Mesenchymal stem cell (in vitro differentiated cells and primary cell): ENCODE data around the gene HTT-AS.
A peak's percentile ranks its signal among the peaks of the same experiment; 100 is the strongest.

Experiments used
- DNase-seq: peaks from one replicate; pipeline ENCODE4 v3.0.0-alpha.2; 2013
- H2AFZ ChIP-seq: one replicate; pipeline ENCODE4 v1.6.1; 2013; ENCODE audit warnings: low read depth, mild to moderate bottlenecking, control low read depth, inconsistent platforms, low read length, moderate library complexity
- H2AK5ac ChIP-seq: 2 replicates; pipeline ENCODE4 v1.6.1; 2013; ENCODE audit warnings: low read length, moderate library complexity, mild to moderate bottlenecking, inconsistent platforms; ENCODE audit not compliant: severe bottlenecking
- H2BK120ac ChIP-seq: one replicate; pipeline ENCODE4 v1.6.1; 2013; ENCODE audit warnings: low read depth, mild to moderate bottlenecking, inconsistent platforms, low read length, moderate library complexity
- H2BK12ac ChIP-seq, 2 experiments: one replicate each; pipeline ENCODE4 v1.6.1; 2013; ENCODE audit warnings: inconsistent platforms in 2 of 2, low read length in 2 of 2, mild to moderate bottlenecking in 2 of 2, moderate library complexity in 2 of 2, control low read depth in 1 of 2
- H2BK15ac ChIP-seq: one replicate; pipeline ENCODE4 v1.6.1; 2013; ENCODE audit warnings: mild to moderate bottlenecking, low read depth, inconsistent platforms; ENCODE audit not compliant: poor library complexity, severe bottlenecking
- H2BK5ac ChIP-seq: 2 replicates; pipeline ENCODE4 v1.6.1; 2013; ENCODE audit warnings: low read depth, mild to moderate bottlenecking, low read length, control low read depth, inconsistent platforms; ENCODE audit not compliant: poor library complexity, severe bottlenecking
- H3K14ac ChIP-seq, 2 experiments: one replicate each; pipeline ENCODE4 v1.6.1; 2013; ENCODE audit warnings: inconsistent platforms in 2 of 2, low read length in 2 of 2, control low read depth in 1 of 2, mild to moderate bottlenecking in 1 of 2, moderate library complexity in 1 of 2
- H3K18ac ChIP-seq, 2 experiments: one replicate each; pipeline ENCODE4 v1.6.1; 2013; ENCODE audit warnings: inconsistent platforms in 2 of 2, low read length in 2 of 2, control low read depth in 1 of 2, low read depth in 1 of 2, mild to moderate bottlenecking in 1 of 2
- H3K23ac ChIP-seq, 2 experiments: one replicate each; pipeline ENCODE4 v1.6.1; 2013; ENCODE audit warnings: inconsistent platforms in 2 of 2, low read length in 2 of 2, mild to moderate bottlenecking in 2 of 2, moderate library complexity in 2 of 2, control low read depth in 1 of 2
- H3K27ac ChIP-seq: 2 replicates; pipeline ENCODE4 v1.5.1; 2013; ENCODE audit warnings: mild to moderate bottlenecking, moderate library complexity, low read length, control low read depth, inconsistent platforms; ENCODE audit not compliant: poor library complexity, severe bottlenecking
- H3K27me3 ChIP-seq, 2 experiments: 2 replicates each; pipeline versions ENCODE4 v1.6.1 to v1.7.0; 2013; ENCODE audit warnings: low read length in 2 of 2, mild to moderate bottlenecking in 2 of 2, moderate library complexity in 2 of 2, control low read depth in 1 of 2, inconsistent platforms in 1 of 2; ENCODE audit not compliant: control insufficient read depth in 1 of 2, insufficient read depth in 1 of 2
- H3K36me3 ChIP-seq, 2 experiments: 2 replicates each; pipeline versions ENCODE4 v1.6.1 to v1.7.0; 2013; ENCODE audit warnings: low read length in 2 of 2, control low read depth in 1 of 2, inconsistent platforms in 1 of 2, low read depth in 1 of 2, mild to moderate bottlenecking in 1 of 2; ENCODE audit not compliant: insufficient read depth in 2 of 2, control insufficient read depth in 1 of 2
- H3K4ac ChIP-seq, 2 experiments: one replicate each; pipeline ENCODE4 v1.6.1; 2013; ENCODE audit warnings: inconsistent platforms in 2 of 2, low read length in 2 of 2, mild to moderate bottlenecking in 2 of 2, moderate library complexity in 2 of 2, control low read depth in 1 of 2, low read depth in 1 of 2
- H3K4me1 ChIP-seq: 2 replicates; pipeline ENCODE4 v1.6.1; 2013; ENCODE audit warnings: low read depth, low read length, control low read depth; ENCODE audit not compliant: control insufficient read depth, insufficient read depth
- H3K4me2 ChIP-seq: 2 replicates; pipeline ENCODE4 v1.6.1; 2013; ENCODE audit warnings: low read length, mild to moderate bottlenecking, inconsistent platforms; ENCODE audit not compliant: poor library complexity, severe bottlenecking
- H3K4me3 ChIP-seq, 2 experiments: 2 replicates each; pipeline versions ENCODE4 v1.5.1 to v1.7.0; 2013; ENCODE audit warnings: low read length in 2 of 2, mild to moderate bottlenecking in 2 of 2, control low read depth in 1 of 2, low read depth in 1 of 2; ENCODE audit not compliant: insufficient read depth in 1 of 2
- H3K79me1 ChIP-seq: replicated peaks from 2 replicates; pipeline ENCODE4 v1.6.1; 2013; ENCODE audit warnings: mild to moderate bottlenecking, control low read depth, low read length, inconsistent platforms; ENCODE audit not compliant: poor library complexity, severe bottlenecking
- H3K9ac ChIP-seq: 2 replicates; pipeline ENCODE4 v1.7.0; 2013; ENCODE audit warnings: mild to moderate bottlenecking, low read length, moderate library complexity
- H3K9me3 ChIP-seq: 2 replicates; pipeline ENCODE4 v1.7.0; 2013; ENCODE audit warnings: mild to moderate bottlenecking, low read length; ENCODE audit not compliant: control insufficient read depth
- H4K8ac ChIP-seq: one replicate; pipeline ENCODE4 v1.6.1; 2013; ENCODE audit warnings: inconsistent platforms, mild to moderate bottlenecking, low read length, moderate library complexity
- H4K91ac ChIP-seq: one replicate; pipeline ENCODE4 v1.6.1; 2013; ENCODE audit warnings: mild to moderate bottlenecking, low read length, inconsistent platforms
- WGBS: methylation state at CpG from one replicate; pipeline ENCODE4 v1.1.7; 2013; ENCODE audit warnings: mixed read lengths; 5-methylcytosine and 5-hydroxymethylcytosine counted together

Gene HTT-AS

DNA sequence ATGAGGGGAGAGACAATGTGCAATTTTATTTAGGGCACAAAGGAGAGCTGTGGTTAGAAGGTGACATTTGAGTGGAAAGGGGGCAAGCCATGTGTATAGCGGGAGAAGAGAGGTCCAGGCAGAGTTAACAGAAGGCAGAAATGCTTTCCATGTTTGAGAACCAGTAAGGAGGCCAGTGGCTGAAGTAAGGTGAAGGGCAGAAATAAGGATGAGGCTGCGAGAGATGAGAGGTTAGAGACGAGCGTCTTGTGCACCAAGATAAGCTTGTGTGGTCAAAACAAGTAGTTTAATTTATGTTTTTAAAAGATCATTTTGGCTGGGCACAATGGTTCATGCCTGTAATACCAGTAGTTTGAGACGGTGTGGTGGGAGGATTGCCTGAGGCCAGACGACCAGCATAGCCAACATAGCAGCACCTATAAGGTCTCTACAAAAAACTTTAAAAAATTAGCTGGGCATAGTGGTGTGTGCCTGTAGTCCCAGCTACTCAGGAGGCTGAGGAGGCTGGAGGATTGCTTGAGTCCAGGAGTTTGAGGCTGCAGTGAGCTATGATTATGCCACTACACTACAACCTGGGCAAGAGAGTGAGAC, 8.7 kb upstream of the HTT-AS start:
- Histone ChIP-seq H2AFZ (no peak overlapping the region), H4K8ac (no peak overlapping the region), H3K4ac (no peak overlapping the region), H3K9ac (no peak overlapping the region), H3K36me3 (peaks cover 2 to 10% of the 10 kb centered on the region in 2 experiments), H3K27me3 (no peaks in the 10 kb centered on the region), H3K27ac (no peak overlapping the region), H2BK12ac (no peak overlapping the region), H2BK5ac (no peak overlapping the region), H3K9me3 (no peaks in the 10 kb centered on the region), H3K23ac (no peak overlapping the region), H2BK15ac (no peak overlapping the region), H2AK5ac (no peak overlapping the region), H3K18ac (no peak overlapping the region), H4K91ac (no peak overlapping the region), H3K4me1 (no peaks in the 10 kb centered on the region), H3K14ac (no peak overlapping the region), H2BK120ac (no peak overlapping the region), H3K79me1 (peaks cover 28% of the 10 kb centered on the region), H3K4me2 (no peak overlapping the region), H3K4me3 (no peak overlapping the region)
- no peak for DNase-seq
- 96% methylated on average over 6 of the region's 6 CpGs for WGBS

- H3K14ac ChIP-seq: no peak overlapping the region
- H3K9ac ChIP-seq: no peak overlapping the region
- no peak overlapping the region for H2BK15ac ChIP-seq
- no peaks in the 10 kb centered on the region for H3K36me3 ChIP-seq
- no peak overlapping the region for H3K4me3 ChIP-seq
- no peak for DNase-seq
- no peak overlapping the region for H3K4me2 ChIP-seq
- H3K79me1 ChIP-seq: peaks cover 13% of the 10 kb centered on the region
- peaks cover 2% of the 10 kb centered on the region for H3K4me1 ChIP-seq
- H2AFZ ChIP-seq: no peak overlapping the region
- H4K8ac ChIP-seq: no peak overlapping the region
- H4K91ac ChIP-seq: no peak overlapping the region
- H3K18ac ChIP-seq: no peak overlapping the region
- H3K27ac ChIP-seq: no peak overlapping the region
- no peak overlapping the region for H3K4ac ChIP-seq
- no peaks in the 10 kb centered on the region for H3K9me3 ChIP-seq
- 97% methylated on average over 5 of the region's 6 CpGs for WGBS
- no peak overlapping the region for H2BK120ac ChIP-seq
- no peak overlapping the region for H3K23ac ChIP-seq
- H3K27me3 ChIP-seq: no peaks in the 10 kb centered on the region
- H2BK12ac ChIP-seq: no peak overlapping the region
- H2BK5ac ChIP-seq: no peak overlapping the region
- no peak overlapping the region for H2AK5ac ChIP-seq
These were observed 5.4 kb upstream of the HTT-AS start for GRCh38 chr4:3079694-3080123.

DNA sequence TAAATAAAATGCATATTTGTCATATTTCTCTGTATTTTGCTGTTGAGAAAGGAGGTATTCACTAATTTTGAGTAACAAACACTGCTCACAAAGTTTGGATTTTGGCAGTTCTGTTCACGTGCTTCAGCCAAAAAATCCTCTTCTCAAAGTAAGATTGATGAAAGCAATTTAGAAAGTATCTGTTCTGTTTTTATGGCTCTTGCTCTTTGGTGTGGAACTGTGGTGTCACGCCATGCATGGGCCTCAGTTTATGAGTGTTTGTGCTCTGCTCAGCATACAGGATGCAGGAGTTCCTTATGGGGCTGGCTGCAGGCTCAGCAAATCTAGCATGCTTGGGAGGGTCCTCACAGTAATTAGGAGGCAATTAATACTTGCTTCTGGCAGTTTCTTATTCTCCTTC, 3.5 kb upstream of the HTT-AS start:
- H3K4me1 ChIP-seq: peaks cover 8% of the 10 kb centered on the region
- H3K27me3 ChIP-seq: no peaks in the 10 kb centered on the region
- no peak overlapping the region for H3K23ac ChIP-seq
- H2BK12ac ChIP-seq: no peak overlapping the region
- H3K18ac ChIP-seq: no peak overlapping the region
- H4K91ac ChIP-seq: no peak overlapping the region
- H3K79me1 ChIP-seq: peaks cover 9% of the 10 kb centered on the region
- H3K9ac ChIP-seq: peak overlapping the region; percentile 45
- H3K4me3 ChIP-seq: no peak overlapping the region
- no peak overlapping the region for H3K27ac ChIP-seq
- no peak overlapping the region for H3K14ac ChIP-seq
- no peak overlapping the region for H4K8ac ChIP-seq
- H2BK5ac ChIP-seq: no peak overlapping the region
- H3K4me2 ChIP-seq: no peak overlapping the region
- no peaks in the 10 kb centered on the region for H3K9me3 ChIP-seq
- H2AK5ac ChIP-seq: no peak overlapping the region
- 46% methylated on average over 2 of the region's 2 CpGs for WGBS
- H2AFZ ChIP-seq: no peak overlapping the region
- no peaks in the 10 kb centered on the region for H3K36me3 ChIP-seq
- H3K4ac ChIP-seq: no peak overlapping the region
- no peak overlapping the region for H2BK15ac ChIP-seq
- no peak overlapping the region for H2BK120ac ChIP-seq
- DNase-seq: no peak

GRCh38 chr4:3075652-3075981, 1.3 kb upstream of the HTT-AS start:
- Histone ChIP-seq H3K4me3 (peak overlapping the region in 1 of 2 experiments; percentile 97), H3K4me2 (peak overlapping the region; percentile 80), H2BK5ac (no peak overlapping the region), H4K8ac (no peak overlapping the region), H2BK15ac (no peak overlapping the region), H3K18ac (no peak overlapping the region), H3K14ac (no peak overlapping the region), H2BK12ac (no peak overlapping the region), H2BK120ac (no peak overlapping the region), H4K91ac (no peak overlapping the region), H3K27ac (no peak overlapping the region), H3K23ac (no peak overlapping the region), H3K9me3 (no peaks in the 10 kb centered on the region), H2AFZ (no peak overlapping the region), H3K36me3 (no peaks in the 10 kb centered on the region), H3K9ac (peak overlapping the region; percentile 98), H3K79me1 (peaks cover 3% of the 10 kb centered on the region), H3K27me3 (no peaks in the 10 kb centered on the region), H2AK5ac (no peak overlapping the region), H3K4ac (no peak overlapping the region), H3K4me1 (peaks cover 8% of the 10 kb centered on the region)
- 4% methylated on average over 7 of the region's 8 CpGs for WGBS
- no peak for DNase-seq
